ENCODE data around the gene BTBD3.

DNA sequence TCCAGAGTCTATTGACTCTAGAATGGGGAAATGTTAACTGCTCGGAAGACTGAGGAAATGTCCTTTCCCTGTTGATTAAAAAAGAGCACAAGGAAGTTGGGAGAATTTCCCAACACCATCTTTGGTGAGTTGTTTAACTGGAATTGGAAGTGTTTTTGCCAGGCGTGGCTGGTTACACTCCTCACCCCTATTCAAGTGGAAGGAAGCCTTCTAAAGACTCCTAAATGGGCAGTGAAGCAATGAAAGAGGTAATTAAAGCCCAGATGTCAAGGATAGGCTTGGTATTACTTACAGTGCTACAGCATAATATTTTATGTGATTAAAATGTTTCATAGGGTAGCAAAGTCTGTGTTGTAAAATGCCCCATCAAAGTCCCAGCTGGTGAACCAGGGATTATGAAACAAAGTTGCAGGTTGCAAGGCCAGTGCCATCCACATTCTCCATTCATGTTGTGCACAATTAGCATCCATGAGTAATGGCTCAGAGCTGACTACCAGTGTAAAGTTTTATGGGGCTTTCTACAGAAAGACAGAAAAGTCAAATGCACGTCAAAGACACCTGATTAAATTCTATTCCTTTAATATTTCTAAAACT, 52.6 kb downstream of the BTBD3 start:
- TF ChIP-seq, protein P1, sequence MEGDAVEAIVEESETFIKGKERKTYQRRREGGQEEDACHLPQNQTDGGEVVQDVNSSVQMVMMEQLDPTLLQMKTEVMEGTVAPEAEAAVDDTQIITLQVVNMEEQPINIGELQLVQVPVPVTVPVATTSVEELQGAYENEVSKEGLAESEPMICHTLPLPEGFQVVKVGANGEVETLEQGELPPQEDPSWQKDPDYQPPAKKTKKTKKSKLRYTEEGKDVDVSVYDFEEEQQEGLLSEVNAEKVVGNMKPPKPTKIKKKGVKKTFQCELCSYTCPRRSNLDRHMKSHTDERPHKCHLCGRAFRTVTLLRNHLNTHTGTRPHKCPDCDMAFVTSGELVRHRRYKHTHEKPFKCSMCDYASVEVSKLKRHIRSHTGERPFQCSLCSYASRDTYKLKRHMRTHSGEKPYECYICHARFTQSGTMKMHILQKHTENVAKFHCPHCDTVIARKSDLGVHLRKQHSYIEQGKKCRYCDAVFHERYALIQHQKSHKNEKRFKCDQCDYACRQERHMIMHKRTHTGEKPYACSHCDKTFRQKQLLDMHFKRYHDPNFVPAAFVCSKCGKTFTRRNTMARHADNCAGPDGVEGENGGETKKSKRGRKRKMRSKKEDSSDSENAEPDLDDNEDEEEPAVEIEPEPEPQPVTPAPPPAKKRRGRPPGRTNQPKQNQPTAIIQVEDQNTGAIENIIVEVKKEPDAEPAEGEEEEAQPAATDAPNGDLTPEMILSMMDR (IDR thresholded peaks at IDR 0.05) = no peak
- no peak for TF ChIP-seq POLR2A (IDR thresholded peaks at IDR 0.05)
